Smooth muscle cell (in vitro differentiated cells): Measurements from ENCODE around the gene MFSD6L. TPM values are rescaled to one million over a fixed set of nuclear protein-coding genes. Genes with fewer than 3 reads are reported as not detected.

Source experiments
- DNase-seq: peaks from one replicate; lab custom pipeline; 2025; ENCODE audit not compliant: unreplicated experiment; lab: John Stamatoyannopoulos, UW
- H2AFZ ChIP-seq: fragments of 200-600 bp; sonication (generic); 2 replicates; pipeline ENCODE4 v1.6.0; 2016; ENCODE audit warnings: antibody characterized with exemption, low read depth, mild to moderate bottlenecking
- H3F3A ChIP-seq: fragments of 200-600 bp; sonication (generic); 2 replicates; pipeline ENCODE4 v1.6.0; 2017; ENCODE audit warnings: antibody characterized with exemption, low read depth
- H3K27ac ChIP-seq: fragments of 200-600 bp; sonication (generic); 2 replicates; pipeline ENCODE4 v1.5.1; 2016; ENCODE audit warnings: low read depth, mild to moderate bottlenecking
- H3K27me3 ChIP-seq: fragments of 200-600 bp; sonication (generic); 2 replicates; pipeline ENCODE4 v1.6.1; 2016; ENCODE audit warnings: low read depth, mild to moderate bottlenecking
- H3K36me3 ChIP-seq: fragments of 200-600 bp; sonication (generic); 2 replicates; pipeline ENCODE4 v1.5.1; 2016; ENCODE audit warnings: low read depth
- H3K4me1 ChIP-seq: fragments of 200-600 bp; sonication (generic); 2 replicates; pipeline ENCODE4 v1.5.1; 2016; ENCODE audit warnings: low read depth
- H3K4me2 ChIP-seq: fragments of 200-600 bp; sonication (generic); 2 replicates; pipeline ENCODE4 v1.6.0; 2016; ENCODE audit warnings: mild to moderate bottlenecking
- H3K4me3 ChIP-seq: fragments of 200-600 bp; sonication (generic); 2 replicates; pipeline ENCODE4 v1.5.1; 2016; ENCODE audit warnings: mild to moderate bottlenecking
- H3K79me2 ChIP-seq: fragments of 200-600 bp; sonication (generic); 2 replicates; pipeline ENCODE4 v1.6.0; 2016; ENCODE audit warnings: low read depth, mild to moderate bottlenecking
- H3K9ac ChIP-seq: fragments of 200-600 bp; sonication (generic); 2 replicates; pipeline ENCODE4 v1.6.0; 2016; ENCODE audit warnings: low read depth
- H3K9me3 ChIP-seq: fragments of 200-600 bp; sonication (generic); replicated peaks from 2 replicates; pipeline ENCODE4 v1.5.1; 2016; ENCODE audit warnings: low read depth
- H4K20me1 ChIP-seq: fragments of 200-600 bp; sonication (generic); 2 replicates; pipeline ENCODE4 v1.6.0; 2016; ENCODE audit warnings: low read depth
- WGBS: methylation state at CpG from one replicate; pipeline ENCODE4 v1.1.7; 2016; ENCODE audit warnings: low lambda C conversion rate; 5-methylcytosine and 5-hydroxymethylcytosine counted together
- polyA plus RNA-seq: library from polyadenylated mRNA; unstranded; fragments of >200 nt; fragmentation: Nextera tagmentation; extraction: Ambion mirVana; gene quantifications from 2 replicates; pipeline ENCODE4 v1.2.1, GENCODE V29; 2016
- total RNA-seq: library from RNA; depleted of rRNA; stranded (reverse); fragments of >200 nt; gene quantifications from 2 replicates; pipeline ENCODE4 v1.2.3, GENCODE V29; 2014
- TF ChIP-seq, protein P1 (sequence below): fragments of 200-600 bp; sonication (generic); IDR thresholded peaks from 2 replicates; pipeline ENCODE4 v1.5.1; 2017; ENCODE audit warnings: borderline replicate concordance, mild to moderate bottlenecking, antibody characterized with exemption; ENCODE audit not compliant: insufficient read depth, poor library complexity, severe bottlenecking

The MFSD6L gene
- total and polyA plus RNA-seq, 2 experiments from 2014 or later, result 0.13 TPM; not detected in 1

DNA sequence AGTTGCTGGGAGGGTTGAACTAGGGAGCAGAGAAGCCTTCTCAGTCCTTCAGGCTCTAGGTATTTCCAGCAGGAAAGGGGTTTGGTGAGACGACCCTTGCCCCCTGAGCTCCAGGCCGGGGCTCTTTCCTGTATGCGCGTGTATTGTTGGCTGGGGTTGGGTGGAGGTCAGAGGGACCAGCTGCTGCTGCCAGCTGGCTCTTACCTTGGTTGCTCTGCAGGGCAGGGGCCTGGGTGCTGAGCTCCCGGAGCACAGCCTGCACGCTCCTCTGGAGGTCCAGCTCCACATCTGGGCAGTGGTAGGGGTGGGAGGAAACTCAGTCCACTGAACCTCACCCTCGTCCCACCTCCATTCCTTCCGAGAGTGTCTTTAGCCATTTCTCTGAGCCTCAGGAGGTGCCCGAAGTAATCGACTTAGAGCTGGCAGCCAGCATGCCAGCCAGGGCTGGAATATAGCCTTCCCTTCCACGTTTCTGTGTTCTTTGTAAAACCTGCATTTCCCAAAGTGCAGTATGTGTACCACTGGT is 40.3 kb upstream of the MFSD6L start:
- TF ChIP-seq, protein P1, sequence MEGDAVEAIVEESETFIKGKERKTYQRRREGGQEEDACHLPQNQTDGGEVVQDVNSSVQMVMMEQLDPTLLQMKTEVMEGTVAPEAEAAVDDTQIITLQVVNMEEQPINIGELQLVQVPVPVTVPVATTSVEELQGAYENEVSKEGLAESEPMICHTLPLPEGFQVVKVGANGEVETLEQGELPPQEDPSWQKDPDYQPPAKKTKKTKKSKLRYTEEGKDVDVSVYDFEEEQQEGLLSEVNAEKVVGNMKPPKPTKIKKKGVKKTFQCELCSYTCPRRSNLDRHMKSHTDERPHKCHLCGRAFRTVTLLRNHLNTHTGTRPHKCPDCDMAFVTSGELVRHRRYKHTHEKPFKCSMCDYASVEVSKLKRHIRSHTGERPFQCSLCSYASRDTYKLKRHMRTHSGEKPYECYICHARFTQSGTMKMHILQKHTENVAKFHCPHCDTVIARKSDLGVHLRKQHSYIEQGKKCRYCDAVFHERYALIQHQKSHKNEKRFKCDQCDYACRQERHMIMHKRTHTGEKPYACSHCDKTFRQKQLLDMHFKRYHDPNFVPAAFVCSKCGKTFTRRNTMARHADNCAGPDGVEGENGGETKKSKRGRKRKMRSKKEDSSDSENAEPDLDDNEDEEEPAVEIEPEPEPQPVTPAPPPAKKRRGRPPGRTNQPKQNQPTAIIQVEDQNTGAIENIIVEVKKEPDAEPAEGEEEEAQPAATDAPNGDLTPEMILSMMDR, result no peak
- Histone ChIP-seq H3K4me1 (no peaks in the 10 kb centered on the region), H2AFZ (no peak overlapping the region), H3K4me2 (no peak overlapping the region), H3K79me2 (no peaks in the 10 kb centered on the region), H4K20me1 (no peaks in the 10 kb centered on the region), H3K9ac (no peak overlapping the region), H3K27me3 (no peaks in the 10 kb centered on the region), H3K27ac (no peak overlapping the region), H3K36me3 (no peaks in the 10 kb centered on the region), H3K9me3 (no peaks in the 10 kb centered on the region), H3F3A (no peaks in the 10 kb centered on the region), H3K4me3 (no peak overlapping the region)
- WGBS, result 85% methylated on average over 11 of the region's 11 CpGs
- no peak for DNase-seq

GRCh38 chr17:8838551-8839095 is 39.5 kb upstream of the MFSD6L start:
- Histone ChIP-seq H3K79me2 (no peaks in the 10 kb centered on the region), H4K20me1 (no peaks in the 10 kb centered on the region), H3K9me3 (no peaks in the 10 kb centered on the region), H2AFZ (no peak overlapping the region), H3K27me3 (no peaks in the 10 kb centered on the region), H3K9ac (no peak overlapping the region), H3K4me2 (no peak overlapping the region), H3K4me1 (no peaks in the 10 kb centered on the region), H3K36me3 (no peaks in the 10 kb centered on the region), H3K27ac (no peak overlapping the region), H3K4me3 (no peak overlapping the region), H3F3A (no peaks in the 10 kb centered on the region)
- WGBS, result 94% methylated on average over 12 of the region's 12 CpGs
- TF ChIP-seq, protein P1, result no peak
- DNase-seq, result no peak

- 84% methylated on average over 8 of the region's 8 CpGs for WGBS
- Histone ChIP-seq H3K4me2 (no peak overlapping the region), H3K9me3 (no peaks in the 10 kb centered on the region), H4K20me1 (no peaks in the 10 kb centered on the region), H3K9ac (no peak overlapping the region), H3K27me3 (no peaks in the 10 kb centered on the region), H3K79me2 (no peaks in the 10 kb centered on the region), H3K4me3 (no peak overlapping the region), H3K27ac (no peak overlapping the region), H3K4me1 (no peaks in the 10 kb centered on the region), H2AFZ (no peak overlapping the region), H3K36me3 (no peaks in the 10 kb centered on the region), H3F3A (no peaks in the 10 kb centered on the region)
- no peak for DNase-seq
- TF ChIP-seq, protein P1, result no peak
Observed at GRCh38 chr17:8837563-8838075, 38.5 kb upstream of the MFSD6L start.
